Activated CD4-positive, alpha-beta T cell treated with anti-CD3 and anti-CD28 coated beads for 4 hours (primary cell): ENCODE data around the gene GTF2A2.
"Not testable (repeated sequence)": the region's sequence is repeated elsewhere in the genome, so short reads cannot be mapped to it uniquely, and the experiment has no call there.

ENCODE experiments used
- DNase-seq, 2 donors: peaks; one replicate each; pipeline ENCODE4 v3.0.0-alpha.2; 2020

Gene GTF2A2

GRCh38 chr15:59668556-59668955, 11.2 kb upstream of the GTF2A2 start:
- DNase-seq, result no peak

DNA sequence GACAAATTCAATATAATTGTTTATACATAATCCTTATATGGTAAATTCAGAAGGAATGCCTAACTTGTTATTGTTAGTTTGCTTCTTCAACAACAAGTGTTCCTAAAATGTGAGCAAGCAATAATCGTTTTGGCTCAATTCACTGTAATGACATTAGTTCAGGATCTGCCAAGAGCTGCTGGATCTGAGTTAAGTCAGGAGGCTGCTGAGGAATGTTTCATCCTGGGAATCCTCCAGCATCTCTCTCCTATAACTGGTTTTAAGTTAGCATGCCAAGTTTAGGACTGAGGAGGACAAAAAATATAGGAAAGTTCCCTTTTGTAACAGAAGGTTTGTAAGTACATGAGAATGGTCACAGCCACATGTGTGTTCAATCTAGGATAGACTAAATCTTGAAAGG, 4.9 kb upstream of the GTF2A2 start:
- no peak for DNase-seq

GRCh38 chr15:59659366-59659765, 2.1 kb upstream of the GTF2A2 start:
- no peak for DNase-seq

DNA sequence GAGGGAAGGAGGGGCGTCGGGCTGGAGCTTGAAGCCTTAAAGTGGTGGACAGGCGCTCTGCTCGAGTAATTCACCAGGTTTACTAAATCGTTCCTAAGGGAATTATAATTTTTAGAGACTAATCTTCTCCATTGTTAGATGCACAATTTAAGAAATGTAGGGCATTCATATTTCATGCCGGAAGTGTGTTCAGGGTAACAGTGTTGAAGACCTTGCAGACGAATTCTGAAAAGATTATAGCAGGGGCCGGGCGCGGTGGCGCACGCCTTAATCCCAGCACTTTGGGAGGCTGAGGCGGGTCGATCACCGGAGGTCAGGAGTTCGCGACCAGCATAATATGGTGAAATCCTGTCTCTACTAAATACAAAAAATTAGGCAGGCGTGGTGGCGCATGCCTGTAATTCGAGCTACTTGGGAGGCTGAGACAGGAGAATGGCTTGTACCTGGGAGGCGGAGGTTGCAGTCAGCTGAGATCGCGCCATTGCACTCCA, 365 bp upstream of the GTF2A2 start:
- peak; percentile 1 for DNase-seq

- DNase-seq, result no peak
These were observed 3.3 kb downstream of the GTF2A2 start for GRCh38 chr15:59654046-59654445.

DNA sequence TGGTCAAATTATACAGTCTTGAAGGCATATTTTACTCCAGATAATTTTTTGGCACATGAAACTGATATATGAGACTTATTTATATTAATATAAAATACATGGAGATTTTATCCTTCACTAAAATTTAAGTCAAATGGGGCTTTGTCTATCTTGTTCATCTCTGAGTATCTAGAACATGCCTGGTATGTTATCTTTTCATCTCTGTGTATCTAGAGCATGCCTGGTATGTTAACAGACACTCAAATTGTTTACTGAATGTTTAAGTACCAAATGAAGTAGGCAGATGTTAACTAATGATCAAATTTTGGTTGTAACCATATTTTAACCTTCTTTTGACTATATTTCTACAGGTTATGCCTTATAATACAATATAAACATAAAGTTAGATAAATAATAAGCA, 7.7 kb downstream of the GTF2A2 start:
- DNase-seq, result no peak

GRCh38 chr15:59647085-59647484, 10.2 kb downstream of the GTF2A2 start:
- DNase-seq, result no peak

GRCh38 chr15:59646277-59646676, 11.0 kb downstream of the GTF2A2 start:
- DNase-seq, result no peak

DNA sequence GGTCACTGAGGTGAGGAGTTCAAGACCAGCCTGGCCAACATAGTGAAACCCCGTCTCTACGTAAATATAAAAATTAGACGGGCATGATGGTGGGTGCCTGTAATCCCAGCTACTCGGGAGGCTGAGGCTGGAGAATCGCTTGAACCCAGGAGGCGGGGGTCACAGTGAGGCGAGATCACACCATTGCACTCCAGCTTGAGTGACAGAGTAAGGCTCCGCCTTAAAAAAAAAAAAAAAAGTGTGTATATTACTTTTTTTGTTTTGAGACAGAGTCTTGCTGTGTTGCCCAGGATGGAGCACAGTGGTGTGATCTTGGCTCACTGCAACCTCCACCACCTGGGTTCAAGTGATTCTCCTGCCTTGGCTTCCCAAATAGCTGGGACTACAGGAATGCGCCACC, 11.5 kb downstream of the GTF2A2 start:
- DNase-seq, result not testable (repeated sequence)

DNA sequence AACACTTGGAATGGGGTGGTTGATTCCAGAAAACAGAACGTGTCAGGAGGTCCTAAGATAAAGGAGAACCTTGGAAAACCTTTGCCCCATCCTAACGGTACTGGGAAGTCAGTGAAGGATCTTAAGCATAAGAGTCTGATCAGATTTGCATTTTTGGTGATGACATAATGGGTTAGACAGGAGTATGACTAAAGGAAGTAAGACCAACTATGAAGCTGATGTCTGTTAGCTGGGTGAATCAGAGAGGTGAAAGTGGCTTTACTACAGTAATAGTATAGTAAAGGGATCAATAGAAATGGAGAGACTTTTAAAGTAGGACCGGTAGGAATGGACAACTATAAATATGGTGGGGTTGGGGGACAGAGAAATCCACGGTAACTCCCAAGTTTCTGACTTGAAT, 12.6 kb downstream of the GTF2A2 start:
- DNase-seq, result no peak

GRCh38 chr15:59642351-59642750, 15.0 kb downstream of the GTF2A2 start:
- no peak for DNase-seq

DNA sequence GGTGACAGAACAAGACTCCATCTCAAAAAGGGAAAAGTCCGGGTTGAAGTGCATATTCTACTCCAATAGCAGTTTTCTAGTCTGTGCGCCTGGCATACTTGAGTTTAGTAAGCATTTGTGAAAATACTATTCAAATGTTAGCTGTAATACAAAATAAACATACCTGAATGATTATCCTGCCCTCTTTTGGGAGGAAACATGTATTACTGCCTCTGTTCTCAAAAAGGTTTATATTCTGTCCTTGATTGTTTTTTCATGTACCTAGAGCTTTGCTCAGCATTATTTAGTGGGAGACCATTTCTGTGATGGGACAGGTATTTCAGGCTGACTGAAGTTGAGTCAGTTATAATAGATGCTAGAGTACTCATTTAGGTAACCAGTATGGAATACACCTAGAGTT, 19.8 kb downstream of the GTF2A2 start:
- DNase-seq, result not testable (repeated sequence)

DNA sequence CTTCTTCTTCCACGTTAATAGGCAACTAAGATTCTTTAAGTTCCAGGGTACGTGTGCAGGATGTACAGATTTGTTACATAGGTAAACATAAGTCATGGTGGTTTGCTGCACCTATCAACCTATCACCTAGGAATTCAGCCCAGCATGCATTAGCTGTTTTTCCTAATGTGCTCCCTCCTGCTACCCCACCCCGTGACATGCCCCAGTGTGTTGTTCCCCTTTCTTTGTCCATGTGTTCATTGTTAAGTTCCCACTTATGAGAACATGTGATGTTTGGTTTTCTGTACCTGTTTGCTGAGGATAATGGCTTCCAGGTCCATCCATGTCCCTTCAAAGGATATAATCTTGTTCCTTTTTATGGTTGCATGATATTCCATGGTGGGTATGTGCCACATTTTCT, 21.1 kb downstream of the GTF2A2 start:
- no peak for DNase-seq

- no peak for DNase-seq
These were observed 24.6 kb downstream of the GTF2A2 start for GRCh38 chr15:59632714-59633113.

DNA sequence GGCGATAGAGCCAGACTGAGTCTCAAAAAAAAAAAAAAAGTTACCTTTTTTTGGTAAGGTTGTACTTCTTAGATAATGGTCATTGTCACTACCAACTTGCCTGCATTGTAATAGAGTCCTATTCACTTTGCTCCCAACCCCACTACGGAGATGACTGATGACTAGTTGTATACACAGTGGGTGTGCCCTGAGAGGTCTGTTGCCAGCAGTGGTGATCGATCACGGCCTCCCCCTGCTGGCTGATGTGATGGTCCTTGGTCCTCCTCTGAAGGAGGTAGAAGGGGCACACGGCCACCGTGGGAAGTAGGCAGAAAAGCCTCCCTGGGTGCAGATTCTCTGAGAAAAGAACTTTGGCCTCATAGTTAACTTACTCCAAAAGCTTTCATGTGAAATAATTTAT, 35.0 kb downstream of the GTF2A2 start:
- DNase-seq, result peak in 1 of 2 donors; percentile 26

- no peak for DNase-seq
These were observed 38.9 kb downstream of the GTF2A2 start for GRCh38 chr15:59618406-59618805.

- no peak for DNase-seq
These were observed 40.9 kb downstream of the GTF2A2 start for GRCh38 chr15:59616379-59616778.

GRCh38 chr15:59615661-59616060, 41.7 kb downstream of the GTF2A2 start:
- no peak for DNase-seq

DNA sequence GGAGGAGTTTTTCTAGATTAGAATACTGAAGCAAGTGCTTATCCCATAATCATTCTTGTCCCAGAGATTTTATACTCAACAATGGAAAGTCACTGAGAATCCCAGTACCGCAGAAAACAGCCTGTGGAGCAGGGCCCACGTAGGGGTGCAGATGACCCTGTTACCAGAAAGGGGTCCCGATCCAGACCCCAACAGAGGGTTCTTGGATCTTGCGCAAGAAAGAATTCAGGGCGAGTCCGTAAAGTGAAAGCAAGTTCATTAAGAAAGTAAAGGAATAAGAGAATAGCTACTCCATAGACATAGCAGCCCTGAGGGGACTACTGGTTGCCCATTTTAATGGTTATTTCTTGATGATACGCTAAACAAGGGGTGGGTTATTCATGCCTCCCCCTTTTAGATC, 43.2 kb downstream of the GTF2A2 start:
- no peak for DNase-seq

- DNase-seq, result no peak
These were observed 45.7 kb downstream of the GTF2A2 start, which contains the start of gene GCNT3 for GRCh38 chr15:59611276-59612260. Gene GCNT3, plus strand, starts transcription at chr15:59611783. Its CDS starts 6,456 bp downstream, at chr15:59618239.

DNA sequence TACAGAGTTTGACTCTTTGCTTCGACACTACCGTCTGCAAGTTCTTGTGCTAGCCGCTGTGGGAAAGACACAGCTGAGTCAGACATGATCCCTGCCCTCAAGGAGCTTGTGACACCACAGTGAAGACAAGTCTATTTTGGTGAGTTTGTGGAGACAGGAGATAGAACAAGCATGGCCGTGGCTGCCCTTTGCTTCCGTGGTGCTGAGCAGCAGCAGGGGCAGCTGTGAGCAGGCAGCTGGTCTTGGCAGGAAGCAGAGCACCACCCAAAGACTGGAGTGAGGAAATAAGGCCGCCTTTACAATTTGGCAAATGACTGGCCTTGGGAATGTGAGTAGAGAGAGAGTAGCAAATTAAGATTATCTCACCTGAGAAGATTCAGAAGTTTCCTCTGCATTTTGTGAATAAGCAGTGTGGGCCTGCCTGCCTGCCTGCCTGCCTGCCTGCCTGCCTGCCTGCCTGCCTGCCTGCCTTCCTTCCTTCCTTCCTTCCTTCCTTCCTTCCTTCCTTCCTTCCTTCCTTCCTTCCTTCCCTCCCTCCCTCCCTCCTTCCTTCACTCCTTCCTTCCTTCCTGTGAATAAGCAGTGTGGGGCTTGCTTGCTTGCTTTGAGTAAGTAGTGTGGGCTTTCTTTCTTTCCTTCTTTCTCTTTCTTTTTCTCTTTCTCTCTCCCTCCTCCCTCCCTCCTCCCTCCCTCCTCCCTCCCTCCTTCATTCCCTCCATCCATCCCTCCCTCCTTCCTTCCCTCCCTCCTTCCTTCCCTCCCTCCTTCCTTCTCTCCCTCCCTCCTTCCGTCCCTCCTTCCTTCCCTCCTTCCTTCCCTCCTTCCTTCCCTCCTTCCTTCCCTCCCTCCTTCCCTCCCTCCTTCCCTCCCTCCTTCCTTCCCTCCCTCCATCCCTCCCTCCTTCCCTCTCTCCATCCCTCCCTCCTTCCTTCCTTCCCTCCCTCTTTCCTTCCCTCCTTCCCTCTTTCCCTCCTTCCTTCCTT, 47.3 kb downstream of the GTF2A2 start:
- no peak for DNase-seq

- no peak for DNase-seq
These were observed 51.3 kb downstream of the GTF2A2 start for GRCh38 chr15:59605994-59606393.

DNA sequence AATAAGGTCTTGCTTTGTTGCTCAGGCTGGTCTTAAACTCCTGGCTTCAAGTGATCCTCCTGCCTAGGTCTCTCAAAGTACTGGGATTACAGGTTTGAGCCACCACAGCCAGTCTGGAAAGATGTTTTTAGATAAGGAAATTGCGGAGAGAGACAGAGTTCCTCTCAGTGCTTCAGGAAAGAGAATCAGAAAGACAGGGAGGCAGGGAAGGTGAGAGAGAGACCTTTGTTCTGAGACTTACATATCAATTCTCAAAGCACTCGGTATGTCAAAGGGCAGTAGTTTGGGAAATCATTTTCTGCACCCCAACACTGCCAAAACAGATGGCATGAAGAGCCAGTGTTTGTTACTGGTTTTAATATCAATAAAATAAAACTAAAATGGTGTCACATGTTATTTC, 58.9 kb downstream of the GTF2A2 start:
- DNase-seq, result no peak
